Ovary (tissue), 9 donors: ENCODE results near the gene PIGN. TPM values are rescaled to one million over a fixed set of nuclear protein-coding genes. Genes with fewer than 3 reads are reported as not detected.

Source experiments
- DNase-seq, 5 donors: peaks; one replicate each; pipeline ENCODE4 v3.0.0-alpha.2; 2019 to 2020
- H3K27ac ChIP-seq, 2 donors: fragments of 200-600 bp; one replicate each; pipeline versions ENCODE4 v1.5.1 to v1.8.0; 2019 to 2022
- H3K27me3 ChIP-seq: fragments of 200-600 bp; one replicate; pipeline ENCODE4 v1.8.0; 2022
- H3K36me3 ChIP-seq: fragments of 200-600 bp; sonication (generic); one replicate; pipeline ENCODE4 v1.5.1; 2019
- H3K4me1 ChIP-seq: one replicate; pipeline ENCODE4 v1.8.1; 2013; ENCODE audit warnings: mild to moderate bottlenecking, moderate library complexity; ENCODE audit not compliant: insufficient read depth
- H3K4me3 ChIP-seq: fragments of 200-600 bp; sonication (generic); one replicate; pipeline ENCODE4 v1.5.1; 2017
- H3K9me3 ChIP-seq, 2 donors: fragments of 200-600 bp in 1 of 2; sonication (generic) in 1 of 2; one replicate each; pipeline versions ENCODE4 v1.5.1 to v1.8.1; 2013 to 2019; ENCODE audit warnings: mild to moderate bottlenecking in 1 of 2, moderate library complexity in 1 of 2
- CTCF ChIP-seq, 3 donors: fragments of 450-650 bp in 2 of 3; fragments of 200-600 bp in 1 of 3; IDR thresholded peaks; one replicate each; pipeline versions ENCODE4 v1.5.1 to v1.8.0; 2016 to 2022; ENCODE audit warnings: antibody characterized with exemption in 3 of 3, mild to moderate bottlenecking in 1 of 3
- EP300 ChIP-seq: sonication (generic); formaldehyde crosslinking; IDR thresholded peaks from one replicate; pipeline ENCODE4 v1.6.1; 2017; ENCODE audit warnings: antibody characterized with exemption
- POLR2A ChIP-seq: fragments of 450-650 bp; IDR thresholded peaks from one replicate; pipeline ENCODE4 v1.6.1; 2017; ENCODE audit warnings: antibody characterized with exemption, mild to moderate bottlenecking, moderate library complexity
- WGBS, 3 donors: extraction: QIAGEN DNeasy Blood & Tissue Kit in 1 of 3; methylation state at CpG; one replicate each; pipeline versions ENCODE4 v1.1.5 to v1.1.7; 2013 to 2017; 5-methylcytosine and 5-hydroxymethylcytosine counted together
- intact Hi-C, 4 donors: fragments of 100-400 bp; cut with DNase I; formaldehyde crosslinking; loops; one replicate each; pipeline versions ENCODE4 v1.11.0 to v1.15.1; 2022 to 2023
- polyA plus RNA-seq, 2 donors: library from polyadenylated mRNA; stranded (reverse); fragments of 200-250 nt in 1 of 2; fragments of 350-450 nt in 1 of 2; fragmentation: Illumina TruSeq in 1 of 2; extraction: RNeasy Lipid Tissue Mini Kit (QIAGEN cat#74804) in 1 of 2; gene quantifications; one replicate each; pipeline ENCODE4 v1.2.3, GENCODE V29; 2013 to 2014
- total RNA-seq, 7 donors: library from RNA; depleted of rRNA in 2 of 7; stranded (reverse); fragments of >200 nt in 2 of 7; fragmentation: NEBNext Ultra II Directional in 3 of 7; extraction: Animal tissue kit (Norgen Biotek cat#: 25700) in 3 of 7; gene quantifications; one replicate each; pipeline versions ENCODE4 v1.1.0 to v1.2.4, GENCODE V29; 2016 to 2023
- donor health status: DM: no; HTN: no; CAD: no; lungs with moderate emphysema.
- donor health status: DM: no; HTN: no; CAD: no.
- donor health status: Bipolar disorder and iron deficiency.
- donor health status: DM: yes; HTN: yes; CAD: no.
- donor health status: DM: no; HTN: no; CAD: no.
- donor health status: DM: yes; HTN: yes; CAD: no.

PIGN gene
- total and polyA plus RNA-seq, 9 donors: 8.0 to 29.1 (median 25.6) TPM

GRCh38 chr18:62060820-62061219 lies 126.0 kb downstream of the PIGN start:
- H3K27ac ChIP-seq: no peak overlapping the region
- H3K27me3 ChIP-seq: no peaks in the 10 kb centered on the region
- DNase-seq: no peak
- intact Hi-C loops: no loop called here
- H3K4me3 ChIP-seq: no peak overlapping the region
- 77 to 79% (median 79%) methylated on average over 2 of the region's 2 CpGs for WGBS, 3 donors
- no peaks in the 10 kb centered on the region for H3K9me3 ChIP-seq
- TF ChIP-seq POLR2A (no peak), CTCF (IDR thresholded peaks at IDR 0.05) (no peak), EP300 (no peak)
- H3K4me1 ChIP-seq: no peaks in the 10 kb centered on the region
- no peaks in the 10 kb centered on the region for H3K36me3 ChIP-seq

GRCh38 chr18:62054929-62055498 lies 131.8 kb downstream of the PIGN start:
- Histone ChIP-seq H3K4me3 (no peak overlapping the region), H3K9me3 (no peaks in the 10 kb centered on the region), H3K27ac (no peak overlapping the region), H3K27me3 (no peaks in the 10 kb centered on the region), H3K36me3 (no peaks in the 10 kb centered on the region), H3K4me1 (no peaks in the 10 kb centered on the region)
- WGBS, 3 donors: 93 to 97% (median 96%) methylated on average over 2 of the region's 2 CpGs
- TF ChIP-seq CTCF (IDR thresholded peaks at IDR 0.05) (no peak), POLR2A (no peak), EP300 (no peak)
- intact Hi-C loops: no loop called here
- DNase-seq: no peak

GRCh38 chr18:62048279-62048678 lies 138.6 kb downstream of the PIGN start:
- WGBS, 3 donors: 95 to 100% (median 96%) methylated on average over 1 of the region's 1 CpG
- Histone ChIP-seq H3K4me3 (no peak overlapping the region), H3K27ac (no peak overlapping the region), H3K9me3 (no peaks in the 10 kb centered on the region), H3K4me1 (no peaks in the 10 kb centered on the region), H3K36me3 (no peaks in the 10 kb centered on the region), H3K27me3 (no peaks in the 10 kb centered on the region)
- no peak for TF ChIP-seq POLR2A
- no peak for TF ChIP-seq CTCF (IDR thresholded peaks at IDR 0.05)
- TF ChIP-seq EP300: no peak
- intact Hi-C loops: no loop called here
- no peak for DNase-seq

GRCh38 chr18:62045316-62045715 lies 141.5 kb downstream of the PIGN start:
- intact Hi-C loops: no loop called here
- no peaks in the 10 kb centered on the region for H3K27me3 ChIP-seq
- DNase-seq: no peak
- H3K4me3 ChIP-seq: no peak overlapping the region
- H3K36me3 ChIP-seq: no peaks in the 10 kb centered on the region
- no peaks in the 10 kb centered on the region for H3K9me3 ChIP-seq
- TF ChIP-seq POLR2A (no peak), EP300 (no peak), CTCF (IDR thresholded peaks at IDR 0.05) (no peak)
- H3K27ac ChIP-seq: no peak overlapping the region
- 80 to 88% (median 83%) methylated on average over 2 of the region's 2 CpGs for WGBS, 3 donors
- no peaks in the 10 kb centered on the region for H3K4me1 ChIP-seq
